ENCODE data around the gene UPF3A.
"Not testable (repeated sequence)": the region's sequence is repeated elsewhere in the genome, so short reads cannot be mapped to it uniquely, and the experiment has no call there.

The UPF3A gene

DNA sequence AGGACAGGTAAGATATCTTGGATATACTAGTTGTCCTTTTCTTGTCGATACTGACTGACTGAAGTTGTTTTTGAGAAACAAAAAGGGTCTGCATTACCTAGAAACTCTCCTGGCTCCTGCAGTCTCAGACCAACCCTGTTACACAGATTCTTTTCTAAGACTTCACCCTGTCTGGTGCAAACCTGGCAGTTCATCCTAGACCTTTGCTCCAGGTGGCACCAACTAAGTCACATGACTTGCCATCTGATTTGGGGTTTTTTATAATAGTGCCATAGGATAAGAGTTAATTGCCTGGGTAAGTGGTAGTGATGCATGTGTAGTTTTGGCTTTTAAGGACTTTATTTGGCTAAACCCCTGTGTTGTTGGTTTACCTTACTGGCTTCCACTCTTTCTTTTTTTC, 47.2 kb downstream of the UPF3A start:
- H3K79me2 ChIP-seq (ENCODE audit: insufficient read depth, low read length), result peaks cover 24% of the 10 kb centered on the region; the same call in 1 of the 2 replicates
- H3K4me1 ChIP-seq (ENCODE audit: insufficient read depth, low read length, poor library complexity, severe bottlenecking), result peaks cover 33% of the 10 kb centered on the region
- H3K27me3 ChIP-seq (ENCODE audit: insufficient read depth, low read length, poor library complexity, severe bottlenecking), result no peaks in the 10 kb centered on the region
- no peak overlapping the region for H3K4me2 ChIP-seq (ENCODE audit: low read depth, low read length, poor library complexity, severe bottlenecking)
- H3K36me3 ChIP-seq (ENCODE audit: insufficient read depth, low read length), result peaks cover 23% of the 10 kb centered on the region; the same call in 1 of the 2 replicates
- peaks cover 3% of the 10 kb centered on the region for H4K20me1 ChIP-seq (ENCODE audit: insufficient read depth, low read length, poor library complexity, severe bottlenecking)
- H3K9me2 ChIP-seq (replicated peaks; ENCODE audit: low read depth, low read length), result no peaks in the 10 kb centered on the region
- no peaks in the 10 kb centered on the region for H3F3A ChIP-seq (ENCODE audit: low read depth)
- TF ChIP-seq EZH2phosphoT487 (IDR thresholded peaks at IDR 0.05; ENCODE audit: borderline replicate concordance) (no peak), CTCF (conservative IDR thresholded peaks at IDR 0.05; ENCODE audit: low read length) (no peak)
- H3K9ac ChIP-seq (ENCODE audit: low read depth, low read length, poor library complexity, severe bottlenecking), result no peak overlapping the region
- H2AFZ ChIP-seq (ENCODE audit: low read length), result no peak overlapping the region
- no peak overlapping the region for H3K4me3 ChIP-seq (ENCODE audit: low read length, poor library complexity, severe bottlenecking)
- H3K9me3 ChIP-seq (ENCODE audit: insufficient read depth, low read depth, low read length), result no peaks in the 10 kb centered on the region

DNA sequence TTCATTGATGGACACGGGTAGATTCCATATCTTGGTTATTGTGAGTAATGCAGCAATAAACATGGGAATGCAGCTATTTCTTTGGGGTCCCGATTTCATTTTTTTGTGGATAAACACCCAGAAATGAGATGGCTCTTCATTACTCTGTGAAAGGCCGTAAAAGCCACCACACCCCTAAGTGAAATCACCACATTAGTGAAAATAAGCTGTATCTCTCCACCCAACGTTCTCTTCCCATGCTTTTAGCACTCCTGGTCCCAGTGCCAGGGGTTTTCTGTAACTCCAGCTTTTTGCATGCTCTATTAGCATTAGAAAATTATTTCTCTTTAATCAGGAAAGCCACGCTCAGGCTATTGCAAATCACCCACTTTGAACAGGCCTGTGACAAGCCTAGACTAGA, 48.7 kb downstream of the UPF3A start:
- Histone ChIP-seq H3F3A (ENCODE audit: low read depth) (no peaks in the 10 kb centered on the region), H4K20me1 (ENCODE audit: insufficient read depth, low read length, poor library complexity, severe bottlenecking) (peaks cover 3% of the 10 kb centered on the region)
- TF ChIP-seq CTCF (conservative IDR thresholded peaks at IDR 0.05; ENCODE audit: low read length) (no peak), EZH2phosphoT487 (IDR thresholded peaks at IDR 0.05; ENCODE audit: borderline replicate concordance) (no peak)

DNA sequence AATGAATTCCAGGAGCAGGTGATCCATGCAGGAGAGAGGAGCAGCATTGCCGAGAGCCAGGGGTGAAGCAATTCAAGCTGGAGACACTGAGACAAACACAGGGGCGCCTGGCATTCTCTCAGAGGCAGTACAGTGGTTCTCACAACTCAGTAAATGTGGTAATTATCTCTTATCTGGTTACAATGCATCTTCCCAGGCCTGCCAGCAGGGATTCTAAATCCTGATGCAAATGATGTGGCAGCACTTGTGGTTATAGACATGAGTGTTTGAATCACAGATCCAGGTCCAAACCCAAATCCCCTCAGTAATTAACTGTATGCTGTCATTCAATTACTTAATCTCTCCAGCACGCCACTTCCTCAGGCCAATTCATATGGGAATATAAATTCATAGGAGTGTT, 52.5 kb downstream of the UPF3A start:
- not testable (repeated sequence) for H3K27me3 ChIP-seq (ENCODE audit: insufficient read depth, low read length, poor library complexity, severe bottlenecking); H4K20me1 ChIP-seq (ENCODE audit: insufficient read depth, low read length, poor library complexity, severe bottlenecking); H3K9me2 ChIP-seq (replicated peaks; ENCODE audit: low read depth, low read length); H3K36me3 ChIP-seq (ENCODE audit: insufficient read depth, low read length); H2AFZ ChIP-seq (ENCODE audit: low read length); H3K79me2 ChIP-seq (ENCODE audit: insufficient read depth, low read length); H3K9me3 ChIP-seq (ENCODE audit: insufficient read depth, low read depth, low read length); H3F3A ChIP-seq (ENCODE audit: low read depth); H3K9ac ChIP-seq (ENCODE audit: low read depth, low read length, poor library complexity, severe bottlenecking)
- Histone ChIP-seq H3K4me2 (ENCODE audit: low read depth, low read length, poor library complexity, severe bottlenecking) (peak overlapping the region; percentile 52), H3K4me1 (ENCODE audit: insufficient read depth, low read length, poor library complexity, severe bottlenecking) (peaks cover 38% of the 10 kb centered on the region), H3K4me3 (ENCODE audit: low read length, poor library complexity, severe bottlenecking) (peak overlapping the region; percentile 38)

More for the DNA sequence above, 48.7 kb downstream of the UPF3A start:
- peaks cover 8% of the 10 kb centered on the region; the same call in 1 of the 2 replicates for H3K36me3 ChIP-seq (ENCODE audit: insufficient read depth, low read length)
- no peaks in the 10 kb centered on the region for H3K27me3 ChIP-seq (ENCODE audit: insufficient read depth, low read length, poor library complexity, severe bottlenecking)
- H3K4me2 ChIP-seq (ENCODE audit: low read depth, low read length, poor library complexity, severe bottlenecking), result no peak overlapping the region
- no peak overlapping the region for H3K9ac ChIP-seq (ENCODE audit: low read depth, low read length, poor library complexity, severe bottlenecking)
- no peaks in the 10 kb centered on the region for H3K9me2 ChIP-seq (replicated peaks; ENCODE audit: low read depth, low read length)
- no peak overlapping the region for H2AFZ ChIP-seq (ENCODE audit: low read length)
- H3K4me3 ChIP-seq (ENCODE audit: low read length, poor library complexity, severe bottlenecking), result no peak overlapping the region
- H3K4me1 ChIP-seq (ENCODE audit: insufficient read depth, low read length, poor library complexity, severe bottlenecking), result peaks cover 47% of the 10 kb centered on the region
- no peaks in the 10 kb centered on the region for H3K9me3 ChIP-seq (ENCODE audit: insufficient read depth, low read depth, low read length)
- H3K79me2 ChIP-seq (ENCODE audit: insufficient read depth, low read length), result peaks cover 11% of the 10 kb centered on the region; the same call in 1 of the 2 replicates

- Histone ChIP-seq H3K4me3 (ENCODE audit: low read length, poor library complexity, severe bottlenecking) (peak overlapping the region; percentile 38), H2AFZ (ENCODE audit: low read length) (peak overlapping the region; percentile 71), H3F3A (ENCODE audit: low read depth) (peaks cover 1% of the 10 kb centered on the region; the same call in 1 of the 2 replicates), H3K79me2 (ENCODE audit: insufficient read depth, low read length) (no peaks in the 10 kb centered on the region), H3K27me3 (ENCODE audit: insufficient read depth, low read length, poor library complexity, severe bottlenecking) (no peaks in the 10 kb centered on the region), H3K9ac (ENCODE audit: low read depth, low read length, poor library complexity, severe bottlenecking) (peak overlapping the region; percentile 41), H3K9me3 (ENCODE audit: insufficient read depth, low read depth, low read length) (no peaks in the 10 kb centered on the region), H3K9me2 (replicated peaks; ENCODE audit: low read depth, low read length) (no peaks in the 10 kb centered on the region), H4K20me1 (ENCODE audit: insufficient read depth, low read length, poor library complexity, severe bottlenecking) (no peaks in the 10 kb centered on the region), H3K36me3 (ENCODE audit: insufficient read depth, low read length) (no peaks in the 10 kb centered on the region), H3K4me1 (ENCODE audit: insufficient read depth, low read length, poor library complexity, severe bottlenecking) (peaks cover 44% of the 10 kb centered on the region), H3K4me2 (ENCODE audit: low read depth, low read length, poor library complexity, severe bottlenecking) (peak overlapping the region; percentile 52)
- TF ChIP-seq CTCF (conservative IDR thresholded peaks at IDR 0.05; ENCODE audit: low read length) (no peak), EZH2phosphoT487 (IDR thresholded peaks at IDR 0.05; ENCODE audit: borderline replicate concordance) (no peak)
Measured at GRCh38 chr13:114334305-114335053, 53.1 kb downstream of the UPF3A start.

DNA sequence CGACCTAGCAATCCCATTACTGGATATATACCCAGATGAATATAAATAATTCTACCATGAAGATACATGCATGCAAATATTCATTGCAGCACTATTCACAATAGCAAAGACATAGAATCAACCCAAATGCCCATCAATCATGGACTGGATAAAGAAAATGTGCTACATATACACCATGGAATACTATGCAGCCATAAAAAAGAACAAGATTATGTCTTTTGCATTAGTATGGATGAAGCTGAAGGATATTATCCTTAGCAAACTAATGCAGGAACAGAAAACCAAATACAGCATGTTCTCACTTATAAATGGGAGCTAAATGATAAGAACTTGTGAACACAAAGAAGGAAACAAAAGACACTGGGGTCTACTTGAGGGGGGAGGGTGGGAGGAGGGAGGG, 55.1 kb downstream of the UPF3A start:
- not testable (repeated sequence) for H3K9ac ChIP-seq (ENCODE audit: low read depth, low read length, poor library complexity, severe bottlenecking); H3F3A ChIP-seq (ENCODE audit: low read depth); H3K27me3 ChIP-seq (ENCODE audit: insufficient read depth, low read length, poor library complexity, severe bottlenecking); H3K79me2 ChIP-seq (ENCODE audit: insufficient read depth, low read length); H2AFZ ChIP-seq (ENCODE audit: low read length); H3K4me3 ChIP-seq (ENCODE audit: low read length, poor library complexity, severe bottlenecking); H3K9me2 ChIP-seq (replicated peaks; ENCODE audit: low read depth, low read length); H3K4me2 ChIP-seq (ENCODE audit: low read depth, low read length, poor library complexity, severe bottlenecking); H4K20me1 ChIP-seq (ENCODE audit: insufficient read depth, low read length, poor library complexity, severe bottlenecking); H3K9me3 ChIP-seq (ENCODE audit: insufficient read depth, low read depth, low read length); H3K36me3 ChIP-seq (ENCODE audit: insufficient read depth, low read length)
- peaks cover 62% of the 10 kb centered on the region for H3K4me1 ChIP-seq (ENCODE audit: insufficient read depth, low read length, poor library complexity, severe bottlenecking)

Measured in Loucy (cell line).